Measurements from ENCODE around the gene HBG1. TPM values are rescaled to one million over a fixed set of nuclear protein-coding genes. Genes with fewer than 3 reads are reported as not detected.

HBG1 gene
- total RNA-seq, 4 donors from 2014 or later: 5.7 TPM; not detected in 3

DNA sequence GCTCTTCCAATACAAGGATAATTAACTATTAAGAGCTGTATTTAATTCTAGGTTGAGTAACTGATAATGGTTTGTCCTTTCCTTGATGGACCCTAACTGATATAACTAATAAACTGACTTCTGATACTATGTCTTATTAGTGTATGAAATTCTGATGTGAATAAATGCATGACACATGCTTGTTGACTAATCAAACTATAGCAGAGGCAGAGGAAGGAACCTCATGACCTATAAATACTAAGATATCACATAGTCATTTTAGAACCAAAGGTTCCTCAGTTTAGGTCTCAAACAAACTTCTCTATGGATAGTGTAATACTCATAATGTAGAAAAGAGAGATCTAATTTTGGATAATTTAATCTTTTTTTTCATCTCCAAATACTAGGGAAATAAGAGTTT lies 10.6 kb downstream of the HBG1 start:
- no peak for DNase-seq
- Histone ChIP-seq H3K27ac (no peak overlapping the region), H3K4me3 (no peak overlapping the region), H3K36me3 (no peaks in the 10 kb centered on the region), H3K4me1 (no peaks in the 10 kb centered on the region), H3K27me3 (no peaks in the 10 kb centered on the region), H3K9me3 (no peaks in the 10 kb centered on the region)
- intact Hi-C loops (cut with DNase I; ENCODE audit: low total_unique reads): no loop called here
- no peak for TF ChIP-seq POLR2A (IDR thresholded peaks at IDR 0.05)
- TF ChIP-seq, protein P1, sequence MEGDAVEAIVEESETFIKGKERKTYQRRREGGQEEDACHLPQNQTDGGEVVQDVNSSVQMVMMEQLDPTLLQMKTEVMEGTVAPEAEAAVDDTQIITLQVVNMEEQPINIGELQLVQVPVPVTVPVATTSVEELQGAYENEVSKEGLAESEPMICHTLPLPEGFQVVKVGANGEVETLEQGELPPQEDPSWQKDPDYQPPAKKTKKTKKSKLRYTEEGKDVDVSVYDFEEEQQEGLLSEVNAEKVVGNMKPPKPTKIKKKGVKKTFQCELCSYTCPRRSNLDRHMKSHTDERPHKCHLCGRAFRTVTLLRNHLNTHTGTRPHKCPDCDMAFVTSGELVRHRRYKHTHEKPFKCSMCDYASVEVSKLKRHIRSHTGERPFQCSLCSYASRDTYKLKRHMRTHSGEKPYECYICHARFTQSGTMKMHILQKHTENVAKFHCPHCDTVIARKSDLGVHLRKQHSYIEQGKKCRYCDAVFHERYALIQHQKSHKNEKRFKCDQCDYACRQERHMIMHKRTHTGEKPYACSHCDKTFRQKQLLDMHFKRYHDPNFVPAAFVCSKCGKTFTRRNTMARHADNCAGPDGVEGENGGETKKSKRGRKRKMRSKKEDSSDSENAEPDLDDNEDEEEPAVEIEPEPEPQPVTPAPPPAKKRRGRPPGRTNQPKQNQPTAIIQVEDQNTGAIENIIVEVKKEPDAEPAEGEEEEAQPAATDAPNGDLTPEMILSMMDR (IDR thresholded peaks at IDR 0.05): no peak

DNA sequence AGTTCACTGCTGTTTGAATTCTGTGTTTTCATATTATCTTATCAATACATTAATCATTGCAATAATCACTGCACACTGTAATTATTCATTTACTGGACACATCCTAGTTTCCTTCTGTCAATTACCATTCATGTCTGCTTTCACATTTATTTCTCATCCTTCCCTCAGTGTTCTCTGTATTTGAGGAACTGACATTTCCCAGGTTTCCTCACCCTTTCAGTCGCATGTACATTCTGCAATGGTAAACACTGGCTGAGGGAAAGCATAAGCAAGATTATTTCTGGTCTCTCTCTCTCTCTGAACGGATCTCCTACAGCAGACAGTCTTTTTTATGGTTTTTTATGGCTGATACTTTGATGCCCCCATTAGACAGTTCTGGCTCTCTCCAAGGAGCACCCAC lies 11.2 kb downstream of the HBG1 start:
- no peaks in the 10 kb centered on the region for H3K9me3 ChIP-seq
- DNase-seq: no peak
- intact Hi-C loops (cut with DNase I; ENCODE audit: low total_unique reads): no loop called here
- H3K4me3 ChIP-seq: no peak overlapping the region
- no peaks in the 10 kb centered on the region for H3K36me3 ChIP-seq
- TF ChIP-seq POLR2A (IDR thresholded peaks at IDR 0.05): no peak
- TF ChIP-seq, protein P1 (IDR thresholded peaks at IDR 0.05): no peak
- H3K27ac ChIP-seq: no peak overlapping the region
- no peaks in the 10 kb centered on the region for H3K27me3 ChIP-seq
- H3K4me1 ChIP-seq: no peaks in the 10 kb centered on the region

DNA sequence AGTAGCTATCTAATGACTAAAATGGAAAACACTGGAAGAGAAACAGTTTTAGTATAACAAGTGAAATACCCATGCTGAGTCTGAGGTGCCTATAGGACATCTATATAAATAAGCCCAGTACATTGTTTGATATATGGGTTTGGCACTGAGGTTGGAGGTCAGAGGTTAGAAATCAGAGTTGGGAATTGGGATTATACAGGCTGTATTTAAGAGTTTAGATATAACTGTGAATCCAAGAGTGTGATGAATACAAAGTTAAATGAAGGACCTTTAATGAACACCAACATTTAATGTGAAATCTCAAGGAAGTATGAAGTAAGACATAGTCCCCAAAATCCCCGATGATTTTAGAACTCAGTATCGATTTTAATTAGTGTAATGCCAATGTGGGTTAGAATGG lies 12.2 kb downstream of the HBG1 start:
- no peak for DNase-seq
- no peaks in the 10 kb centered on the region for H3K9me3 ChIP-seq
- H3K27me3 ChIP-seq: no peaks in the 10 kb centered on the region
- TF ChIP-seq POLR2A (IDR thresholded peaks at IDR 0.05): no peak
- TF ChIP-seq, protein P1 (IDR thresholded peaks at IDR 0.05): no peak
- H3K36me3 ChIP-seq: no peaks in the 10 kb centered on the region
- intact Hi-C loops (cut with DNase I; ENCODE audit: low total_unique reads): no loop called here
- H3K4me3 ChIP-seq: no peak overlapping the region
- H3K27ac ChIP-seq: no peak overlapping the region
- no peaks in the 10 kb centered on the region for H3K4me1 ChIP-seq

DNA sequence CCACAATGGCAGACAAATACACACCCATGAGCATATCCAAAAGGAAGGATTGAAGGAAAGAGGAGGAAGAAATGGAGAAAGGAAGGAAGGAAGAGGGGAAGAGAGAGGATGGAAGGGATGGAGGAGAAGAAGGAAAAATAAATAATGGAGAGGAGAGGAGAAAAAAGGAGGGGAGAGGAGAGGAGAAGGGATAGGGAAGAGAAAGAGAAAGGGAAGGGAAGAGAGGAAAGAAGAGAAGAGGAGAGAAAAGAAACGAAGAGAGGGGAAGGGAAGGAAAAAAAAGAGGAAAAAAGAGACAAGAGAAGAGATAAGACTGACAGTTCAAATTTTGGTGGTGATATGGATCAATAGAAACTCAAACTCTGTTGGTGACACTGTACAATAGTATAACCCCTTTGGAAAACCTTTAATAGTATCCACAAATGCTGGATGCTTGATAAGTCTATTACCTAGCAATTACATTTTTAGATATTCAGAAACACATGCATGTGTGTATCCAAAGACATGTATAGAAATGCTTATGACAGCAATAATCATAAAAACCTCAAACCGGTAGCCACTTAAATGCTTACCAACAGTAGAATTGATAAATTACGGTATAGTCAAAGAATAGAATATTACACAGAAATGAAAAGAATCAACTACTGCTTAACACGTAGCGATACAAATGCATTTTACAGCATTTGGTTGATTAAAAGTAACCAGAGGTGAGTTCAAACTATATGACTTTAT lies 14.1 kb downstream of the HBG1 start:
- Histone ChIP-seq H3K4me3 (no peak overlapping the region), H3K36me3 (no peaks in the 10 kb centered on the region), H3K4me1 (no peaks in the 10 kb centered on the region), H3K27me3 (no peaks in the 10 kb centered on the region), H3K9me3 (no peaks in the 10 kb centered on the region), H3K27ac (no peak overlapping the region)
- TF ChIP-seq, protein P1 (IDR thresholded peaks at IDR 0.05): no peak
- no peak for TF ChIP-seq POLR2A (IDR thresholded peaks at IDR 0.05)
- intact Hi-C loops (cut with DNase I; ENCODE audit: low total_unique reads): no loop called here
- no peak for DNase-seq

DNA sequence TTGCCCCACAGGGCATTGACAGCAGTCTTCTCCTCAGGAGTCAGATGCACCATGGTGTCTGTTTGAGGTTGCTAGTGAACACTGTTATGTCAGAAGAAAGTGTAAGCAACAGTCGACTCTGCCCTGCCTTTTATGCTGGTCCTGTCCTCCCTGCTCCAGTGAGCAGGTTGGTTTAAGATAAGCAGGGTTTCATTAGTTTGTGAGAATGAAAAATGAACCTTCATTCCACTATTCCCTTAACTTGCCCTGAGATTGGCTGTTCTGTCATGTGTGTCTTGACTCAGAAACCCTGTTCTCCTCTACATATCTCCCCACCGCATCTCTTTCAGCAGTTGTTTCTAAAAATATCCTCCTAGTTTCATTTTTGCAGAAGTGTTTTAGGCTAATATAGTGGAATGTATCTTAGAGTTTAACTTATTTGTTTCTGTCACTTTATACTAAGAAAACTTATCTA lies 15.2 kb downstream of the HBG1 start, which contains the start of gene HBD:
Gene HBD, minus strand, starts transcription at position 103 of the 454 bp plus-strand sequence. Its CDS starts 50 bp downstream, at position 53.
- TF ChIP-seq, protein P1 (IDR thresholded peaks at IDR 0.05): no peak
- no peak for TF ChIP-seq POLR2A (IDR thresholded peaks at IDR 0.05)
- H3K27me3 ChIP-seq: no peaks in the 10 kb centered on the region
- no peak within 1 kb of the TSS for H3K4me3 ChIP-seq
- intact Hi-C loops (cut with DNase I; ENCODE audit: low total_unique reads): no loop called here
- H3K27ac ChIP-seq: no peak within 1 kb of the TSS
- H3K4me1 ChIP-seq: no peaks in the 10 kb centered on the region
- DNase-seq: no peak
- no peaks in the 10 kb centered on the region for H3K36me3 ChIP-seq
- no peaks in the 10 kb centered on the region for H3K9me3 ChIP-seq

Measured in uterus (tissue), 4 donors.